ENCODE data around the gene EIF4H. TPM values are rescaled to one million over a fixed set of nuclear protein-coding genes. Genes with fewer than 3 reads are reported as not detected.
"Not testable (repeated sequence)": the region's sequence is repeated elsewhere in the genome, so short reads cannot be mapped to it uniquely, and the experiment has no call there.

Gene EIF4H
- total RNA-seq, 4 donors from 2014 or later, result 194 to 261 (median 249) TPM

DNA sequence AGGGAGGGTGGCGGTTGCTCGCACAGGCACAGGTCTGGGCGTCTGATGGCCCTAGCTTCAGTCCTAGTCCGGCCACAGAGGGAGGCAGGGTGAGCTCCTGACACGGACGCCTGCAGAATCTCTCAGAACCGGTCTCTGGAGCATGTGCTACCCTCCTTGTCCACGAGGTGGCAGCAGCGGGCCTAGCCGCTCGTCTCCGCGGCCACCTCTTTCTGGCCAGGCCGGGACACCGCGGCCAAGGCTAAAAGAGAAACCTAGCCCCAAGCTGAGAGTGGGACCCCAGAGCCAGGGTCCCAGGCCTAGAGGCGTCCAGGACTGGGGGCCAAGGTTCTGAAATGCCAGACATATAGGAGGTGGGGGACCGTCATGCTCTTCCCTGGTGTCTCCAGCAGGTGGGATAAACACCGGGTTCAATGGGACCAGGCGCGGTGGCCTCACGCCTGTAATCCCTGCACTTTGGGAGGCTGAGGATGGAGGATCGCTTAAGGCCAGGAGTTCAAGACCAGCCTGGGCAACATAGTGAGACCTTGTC, 32.5 kb downstream of the EIF4H start:
- H3K4me1 ChIP-seq, result peaks cover 5 to 41% (median 7%) of the 10 kb centered on the region in 3 donors
- WGBS, 2 donors, result 20 to 28% methylated on average over 8 to 13 of the region's 23 CpGs
- H3K36me3 ChIP-seq, result no peaks in the 10 kb centered on the region
- intact Hi-C loops (cut with DNase I), result loop anchor here (2.0 to 5.0 kb wide), 2 partner anchors 142 to 186 kb away; no protein-coding TSS in a partner anchor
- no peak overlapping the region for H3K27ac ChIP-seq
- H3K4me3 ChIP-seq, result peak overlapping the region in 3 of 4 donors; percentile 7 to 52 (median 30)
- TF ChIP-seq, protein P1, sequence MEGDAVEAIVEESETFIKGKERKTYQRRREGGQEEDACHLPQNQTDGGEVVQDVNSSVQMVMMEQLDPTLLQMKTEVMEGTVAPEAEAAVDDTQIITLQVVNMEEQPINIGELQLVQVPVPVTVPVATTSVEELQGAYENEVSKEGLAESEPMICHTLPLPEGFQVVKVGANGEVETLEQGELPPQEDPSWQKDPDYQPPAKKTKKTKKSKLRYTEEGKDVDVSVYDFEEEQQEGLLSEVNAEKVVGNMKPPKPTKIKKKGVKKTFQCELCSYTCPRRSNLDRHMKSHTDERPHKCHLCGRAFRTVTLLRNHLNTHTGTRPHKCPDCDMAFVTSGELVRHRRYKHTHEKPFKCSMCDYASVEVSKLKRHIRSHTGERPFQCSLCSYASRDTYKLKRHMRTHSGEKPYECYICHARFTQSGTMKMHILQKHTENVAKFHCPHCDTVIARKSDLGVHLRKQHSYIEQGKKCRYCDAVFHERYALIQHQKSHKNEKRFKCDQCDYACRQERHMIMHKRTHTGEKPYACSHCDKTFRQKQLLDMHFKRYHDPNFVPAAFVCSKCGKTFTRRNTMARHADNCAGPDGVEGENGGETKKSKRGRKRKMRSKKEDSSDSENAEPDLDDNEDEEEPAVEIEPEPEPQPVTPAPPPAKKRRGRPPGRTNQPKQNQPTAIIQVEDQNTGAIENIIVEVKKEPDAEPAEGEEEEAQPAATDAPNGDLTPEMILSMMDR (IDR thresholded peaks at IDR 0.05), result peak; percentile 95 to 98 (median 98)
- no peak for TF ChIP-seq POLR2A (IDR thresholded peaks at IDR 0.05)
- DNase-seq, result no peak
- no peaks in the 10 kb centered on the region for H3K9me3 ChIP-seq
- peaks cover 0 to 9% (median 0%) of the 10 kb centered on the region in 4 donors for H3K27me3 ChIP-seq

GRCh38 chr7:74207586-74207985, 33.4 kb downstream of the EIF4H start:
- Histone ChIP-seq H3K4me3 (no peak overlapping the region), H3K36me3 (no peaks in the 10 kb centered on the region), H3K27ac (no peak overlapping the region), H3K27me3 (peaks cover 0 to 9% (median 0%) of the 10 kb centered on the region in 4 donors), H3K4me1 (peaks cover 5 to 41% (median 7%) of the 10 kb centered on the region in 3 donors), H3K9me3 (no peaks in the 10 kb centered on the region)
- 82% methylated on average over 9 to 11 of the region's 11 CpGs for WGBS, 2 donors
- intact Hi-C loops (cut with DNase I), result loop anchor here (2.0 to 5.0 kb wide), 2 partner anchors 143 to 185 kb away; no protein-coding TSS in a partner anchor
- no peak for DNase-seq
- TF ChIP-seq POLR2A (IDR thresholded peaks at IDR 0.05), result no peak
- TF ChIP-seq, protein P1 (IDR thresholded peaks at IDR 0.05), result no peak

- 90% methylated on average over 5 to 6 of the region's 7 CpGs for WGBS, 2 donors
- not testable (repeated sequence) for H3K4me3 ChIP-seq, H3K9me3 ChIP-seq, H3K27ac ChIP-seq, H3K36me3 ChIP-seq, H3K27me3 ChIP-seq, DNase-seq
- intact Hi-C loops (cut with DNase I), result loop anchor here (5.0 kb wide), 1 partner anchor 184 kb away; no protein-coding TSS in a partner anchor
- peaks cover 5 to 37% (median 7%) of the 10 kb centered on the region in 3 donors for H3K4me1 ChIP-seq
Measured at GRCh38 chr7:74208241-74208640, 34.1 kb downstream of the EIF4H start.

DNA sequence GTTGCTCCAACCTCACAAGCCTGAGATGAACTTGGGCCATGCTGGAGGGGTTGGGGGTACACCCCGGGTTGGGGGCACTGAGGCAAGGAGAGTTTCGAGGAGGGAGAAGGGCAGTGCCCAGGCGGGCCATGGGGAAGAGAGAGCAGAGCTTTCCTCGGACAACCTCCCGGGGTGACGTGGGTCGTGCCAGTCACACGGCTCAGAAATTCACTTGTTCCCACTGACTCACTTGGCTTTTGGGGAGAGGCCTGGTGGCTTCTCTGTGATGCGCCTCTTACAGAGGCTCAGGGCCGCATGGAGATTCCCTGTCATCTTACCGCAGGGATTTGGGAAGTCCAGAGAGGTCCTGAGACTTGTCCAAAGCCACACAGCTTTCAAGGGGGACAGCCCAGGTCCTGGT, 38.5 kb downstream of the EIF4H start:
- Histone ChIP-seq H3K9me3 (no peaks in the 10 kb centered on the region), H3K4me1 (peaks cover 5 to 27% (median 7%) of the 10 kb centered on the region in 3 donors), H3K27ac (no peak overlapping the region), H3K4me3 (no peak overlapping the region), H3K36me3 (no peaks in the 10 kb centered on the region), H3K27me3 (no peaks in the 10 kb centered on the region)
- 85 to 96% methylated on average over 8 to 10 of the region's 11 CpGs for WGBS, 2 donors
- TF ChIP-seq, protein P1 (IDR thresholded peaks at IDR 0.05), result no peak
- TF ChIP-seq POLR2A (IDR thresholded peaks at IDR 0.05), result no peak
- intact Hi-C loops (cut with DNase I), result no loop called here
- DNase-seq, result no peak

DNA sequence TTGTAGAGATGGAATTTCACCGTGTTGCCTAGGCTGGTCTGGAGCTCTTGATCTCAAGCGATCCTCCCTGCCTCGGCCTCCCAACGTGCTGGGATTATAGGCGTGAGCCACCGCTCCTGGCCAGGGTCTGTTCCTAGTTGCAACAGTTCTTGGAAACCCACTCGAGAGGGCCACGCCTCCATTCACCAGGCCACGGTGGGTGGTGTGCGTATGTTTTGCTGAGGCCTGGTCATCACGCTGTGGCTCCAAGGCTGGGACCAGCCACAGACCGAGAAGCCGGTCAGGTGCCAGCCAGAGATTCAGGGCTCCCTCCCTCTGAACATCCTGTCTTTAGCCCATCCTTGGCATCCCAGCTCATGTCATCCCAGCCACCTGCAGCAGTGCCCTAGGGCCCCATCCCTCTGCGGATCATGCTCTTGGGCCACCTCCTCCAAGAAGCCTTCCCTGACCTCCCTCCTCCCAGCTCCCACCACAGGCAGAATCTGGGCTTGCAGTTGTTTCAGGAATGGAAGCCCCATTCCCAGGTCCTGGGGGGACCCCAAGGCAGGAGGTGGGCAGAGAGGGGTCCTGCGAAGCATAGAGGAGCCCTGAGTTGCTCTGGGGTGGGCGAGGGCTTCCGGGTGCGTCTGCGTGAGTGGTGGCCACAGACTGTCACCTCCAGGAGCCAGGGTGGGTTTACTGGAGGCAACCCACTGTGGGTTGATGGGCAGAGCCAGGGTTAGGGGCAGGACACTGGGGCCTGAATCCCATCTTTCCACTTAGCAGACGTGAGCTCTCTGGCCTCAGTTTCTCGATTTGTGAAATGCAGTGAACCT, 40.9 kb downstream of the EIF4H start:
- intact Hi-C loops (cut with DNase I), result no loop called here
- Histone ChIP-seq H3K36me3 (no peaks in the 10 kb centered on the region), H3K4me1 (peaks cover 0 to 19% (median 4%) of the 10 kb centered on the region in 3 donors), H3K27ac (no peak overlapping the region), H3K27me3 (no peaks in the 10 kb centered on the region), H3K4me3 (no peak overlapping the region), H3K9me3 (no peaks in the 10 kb centered on the region)
- 78 to 83% methylated on average over 13 of the region's 21 CpGs for WGBS, 2 donors
- no peak for TF ChIP-seq POLR2A (IDR thresholded peaks at IDR 0.05)
- TF ChIP-seq, protein P1 (IDR thresholded peaks at IDR 0.05), result no peak
- DNase-seq, result no peak
